Fibroblast of mammary gland (primary cell): ENCODE data around the gene LBX2.

Experiments used
- DNase-seq: peaks from one replicate; pipeline ENCODE4 v3.0.0-alpha.2; 2010; ENCODE audit warnings: low read depth
- H3K4me3 ChIP-seq: 2 replicates; pipeline ENCODE4 v1.5.1; 2011; ENCODE audit warnings: low read depth, mild to moderate bottlenecking, low read length, moderate library complexity; ENCODE audit not compliant: control insufficient read depth
- CTCF ChIP-seq: conservative IDR thresholded peaks from 2 replicates; pipeline ENCODE4 v1.5.1; 2011; ENCODE audit warnings: low read depth, low read length, inconsistent platforms; ENCODE audit not compliant: control insufficient read depth, insufficient read depth

Gene LBX2

GRCh38 chr2:74538881-74539339 is 39.5 kb upstream of the LBX2 start:
- no peak overlapping the region for H3K4me3 ChIP-seq

GRCh38 chr2:74537140-74537539 is 37.7 kb upstream of the LBX2 start:
- no peak overlapping the region for H3K4me3 ChIP-seq
- TF ChIP-seq CTCF: no peak
- no peak for DNase-seq

More at GRCh38 chr2:74538881-74539339, 39.5 kb upstream of the LBX2 start:
- DNase-seq: no peak
- no peak for TF ChIP-seq CTCF

- H3K4me3 ChIP-seq: no peak overlapping the region
- TF ChIP-seq CTCF: no peak
- DNase-seq: no peak
Measured at GRCh38 chr2:74536166-74536950, 37.0 kb upstream of the LBX2 start.

- no peak for TF ChIP-seq CTCF
- DNase-seq: no peak
Measured at GRCh38 chr2:74535440-74535965, 36.1 kb upstream of the LBX2 start.

GRCh38 chr2:74534411-74534810 is 35.0 kb upstream of the LBX2 start:
- no peak for DNase-seq
- H3K4me3 ChIP-seq: no peak overlapping the region
- no peak for TF ChIP-seq CTCF

More at GRCh38 chr2:74535440-74535965, 36.1 kb upstream of the LBX2 start:
- no peak overlapping the region for H3K4me3 ChIP-seq

GRCh38 chr2:74533464-74533863 is 34.1 kb upstream of the LBX2 start:
- DNase-seq: no peak
- no peak overlapping the region for H3K4me3 ChIP-seq
- TF ChIP-seq CTCF: no peak
